Measurements from ENCODE around the gene MROH2A. TPM values are rescaled to one million over a fixed set of nuclear protein-coding genes. Genes with fewer than 3 reads are reported as not detected.

The MROH2A gene
- total and polyA plus RNA-seq, 12 donors, result not detected

- TF ChIP-seq, protein P1, sequence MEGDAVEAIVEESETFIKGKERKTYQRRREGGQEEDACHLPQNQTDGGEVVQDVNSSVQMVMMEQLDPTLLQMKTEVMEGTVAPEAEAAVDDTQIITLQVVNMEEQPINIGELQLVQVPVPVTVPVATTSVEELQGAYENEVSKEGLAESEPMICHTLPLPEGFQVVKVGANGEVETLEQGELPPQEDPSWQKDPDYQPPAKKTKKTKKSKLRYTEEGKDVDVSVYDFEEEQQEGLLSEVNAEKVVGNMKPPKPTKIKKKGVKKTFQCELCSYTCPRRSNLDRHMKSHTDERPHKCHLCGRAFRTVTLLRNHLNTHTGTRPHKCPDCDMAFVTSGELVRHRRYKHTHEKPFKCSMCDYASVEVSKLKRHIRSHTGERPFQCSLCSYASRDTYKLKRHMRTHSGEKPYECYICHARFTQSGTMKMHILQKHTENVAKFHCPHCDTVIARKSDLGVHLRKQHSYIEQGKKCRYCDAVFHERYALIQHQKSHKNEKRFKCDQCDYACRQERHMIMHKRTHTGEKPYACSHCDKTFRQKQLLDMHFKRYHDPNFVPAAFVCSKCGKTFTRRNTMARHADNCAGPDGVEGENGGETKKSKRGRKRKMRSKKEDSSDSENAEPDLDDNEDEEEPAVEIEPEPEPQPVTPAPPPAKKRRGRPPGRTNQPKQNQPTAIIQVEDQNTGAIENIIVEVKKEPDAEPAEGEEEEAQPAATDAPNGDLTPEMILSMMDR (IDR thresholded peaks at IDR 0.05), result no peak
- Histone ChIP-seq H3K27me3 (peaks cover 0 to 10% (median 0%) of the 10 kb centered on the region in 7 donors), H3K27ac (no peak overlapping the region), H3K4me3 (no peak overlapping the region), H3K4me1 (no peaks in the 10 kb centered on the region), H3K9me3 (peaks cover 0 to 8% (median 0%) of the 10 kb centered on the region in 11 donors), H3K36me3 (peaks cover 0 to 22% (median 0%) of the 10 kb centered on the region in 9 donors)
- intact Hi-C loops (cut with DNase I), result no loop called here
- no peak for DNase-seq
- ATAC-seq, result no peak
- 63 to 72% methylated on average over 14 of the region's 14 CpGs for WGBS, 2 donors
Observed at GRCh38 chr2:233831011-233831721, 53.0 kb downstream of the MROH2A start.

DNA sequence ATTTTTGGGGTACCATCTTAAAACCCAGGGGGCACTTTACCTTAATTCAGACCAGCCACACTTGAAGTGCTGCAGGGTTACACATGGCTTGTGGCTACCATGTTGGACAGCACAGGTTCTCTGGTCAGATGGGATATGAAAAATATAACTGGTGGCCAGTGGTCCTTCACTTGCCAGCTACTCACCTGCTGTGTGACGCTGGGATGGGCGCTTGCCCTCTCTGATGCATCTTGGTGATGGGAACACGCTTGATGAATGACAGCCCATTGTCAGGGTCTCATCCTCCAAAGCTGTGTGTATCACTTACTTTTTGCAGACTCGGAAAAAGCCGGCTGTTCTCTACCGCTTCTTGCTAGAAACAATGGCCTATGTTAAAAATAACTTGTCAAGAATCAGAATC, 53.7 kb downstream of the MROH2A start:
- Histone ChIP-seq H3K4me3 (no peak overlapping the region), H3K36me3 (peaks cover 0 to 29% (median 0%) of the 10 kb centered on the region in 9 donors), H3K9me3 (peaks cover 0 to under 1% (median 0%) of the 10 kb centered on the region in 11 donors), H3K27me3 (peaks cover 0 to 10% (median 0%) of the 10 kb centered on the region in 7 donors), H3K4me1 (no peaks in the 10 kb centered on the region), H3K27ac (no peak overlapping the region)
- no peak for DNase-seq
- intact Hi-C loops (cut with DNase I), result no loop called here
- 88 to 95% methylated on average over 6 of the region's 6 CpGs for whole genome bisulfite sequencing, 2 donors
- ATAC-seq, result no peak
- TF ChIP-seq, protein P1 (IDR thresholded peaks at IDR 0.05), result no peak

GRCh38 chr2:233832414-233832813, 54.3 kb downstream of the MROH2A start:
- H3K9me3 ChIP-seq, result no peaks in the 10 kb centered on the region
- WGBS, 2 donors, result 71 to 77% methylated on average over 9 of the region's 9 CpGs
- H3K36me3 ChIP-seq, result peaks cover 0 to 35% (median 0%) of the 10 kb centered on the region in 9 donors
- ATAC-seq, result no peak
- peaks cover 0 to 10% (median 0%) of the 10 kb centered on the region in 7 donors for H3K27me3 ChIP-seq
- TF ChIP-seq, protein P1 (IDR thresholded peaks at IDR 0.05), result no peak
- no peak overlapping the region for H3K27ac ChIP-seq
- H3K4me3 ChIP-seq, result no peak overlapping the region
- H3K4me1 ChIP-seq, result no peaks in the 10 kb centered on the region
- DNase-seq, result no peak
- intact Hi-C loops (cut with DNase I), result no loop called here

GRCh38 chr2:233832869-233833311, 54.8 kb downstream of the MROH2A start:
- 58% methylated on average over 7 of the region's 7 CpGs for WGBS, 2 donors
- H3K36me3 ChIP-seq, result peaks cover 0 to 39% (median 0%) of the 10 kb centered on the region in 9 donors
- H3K27me3 ChIP-seq, result peaks cover 0 to 10% (median 0%) of the 10 kb centered on the region in 7 donors
- DNase-seq (no peak), ATAC-seq (no peak)
- intact Hi-C loops (cut with DNase I), result no loop called here
- H3K4me1 ChIP-seq, result no peaks in the 10 kb centered on the region
- no peak overlapping the region for H3K27ac ChIP-seq
- no peaks in the 10 kb centered on the region for H3K9me3 ChIP-seq
- no peak overlapping the region for H3K4me3 ChIP-seq
- TF ChIP-seq, protein P1 (IDR thresholded peaks at IDR 0.05), result no peak
